GM21447 (cell line): ENCODE measurements around the gene GNLY.
A peak's percentile ranks its signal among the peaks of the same experiment; 100 is the strongest.

Source experiments
- ATAC-seq: cut with Tn5 transposase; IDR thresholded peaks from one replicate; pipeline ENCODE4 v1.9.1; 2021; ENCODE audit not compliant: unreplicated experiment

GNLY gene

GRCh38 chr2:85681776-85682175 is 12.4 kb upstream of the GNLY start:
- no peak for ATAC-seq

- no peak for ATAC-seq
These were observed 11.8 kb upstream of the GNLY start for GRCh38 chr2:85682378-85682777.

GRCh38 chr2:85684380-85684779 is 9.8 kb upstream of the GNLY start:
- ATAC-seq = no peak

- no peak for ATAC-seq
These were observed 9.4 kb upstream of the GNLY start for GRCh38 chr2:85684806-85685205.

GRCh38 chr2:85690932-85691331 is 3.2 kb upstream of the GNLY start:
- ATAC-seq = no peak

GRCh38 chr2:85692039-85692645 is 2.0 kb upstream of the GNLY start:
- no peak for ATAC-seq

- ATAC-seq = no peak
These were observed 963 bp downstream of the GNLY start for GRCh38 chr2:85695121-85695520.

- ATAC-seq = no peak
These were observed 1.8 kb downstream of the GNLY start for GRCh38 chr2:85695691-85696668.

- ATAC-seq = no peak
These were observed 2.9 kb downstream of the GNLY start for GRCh38 chr2:85697096-85697495.

GRCh38 chr2:85697716-85698115 is 3.6 kb downstream of the GNLY start:
- ATAC-seq = no peak

- ATAC-seq = no peak
These were observed 4.2 kb downstream of the GNLY start for GRCh38 chr2:85698184-85698879.

GRCh38 chr2:85698880-85699254 is 4.7 kb downstream of the GNLY start:
- no peak for ATAC-seq

- ATAC-seq = no peak
These were observed 5.2 kb downstream of the GNLY start for GRCh38 chr2:85699325-85699724.

- ATAC-seq = no peak
These were observed 8.0 kb downstream of the GNLY start for GRCh38 chr2:85702172-85702571.

- ATAC-seq = no peak
These were observed 8.6 kb downstream of the GNLY start for GRCh38 chr2:85702800-85703199.

- ATAC-seq = no peak
These were observed 9.2 kb downstream of the GNLY start for GRCh38 chr2:85703329-85703728.

- ATAC-seq = no peak
These were observed 9.9 kb downstream of the GNLY start for GRCh38 chr2:85704038-85704437.

GRCh38 chr2:85704800-85705679 is 10.9 kb downstream of the GNLY start:
- ATAC-seq = peak; percentile 76

GRCh38 chr2:85705680-85706039 is 11.5 kb downstream of the GNLY start:
- no peak for ATAC-seq

- ATAC-seq = no peak
These were observed 11.9 kb downstream of the GNLY start for GRCh38 chr2:85706063-85706462.
